Measurements from ENCODE around the gene ACSF2.
A peak's percentile ranks its signal among the peaks of the same experiment; 100 is the strongest.

The ACSF2 gene

DNA sequence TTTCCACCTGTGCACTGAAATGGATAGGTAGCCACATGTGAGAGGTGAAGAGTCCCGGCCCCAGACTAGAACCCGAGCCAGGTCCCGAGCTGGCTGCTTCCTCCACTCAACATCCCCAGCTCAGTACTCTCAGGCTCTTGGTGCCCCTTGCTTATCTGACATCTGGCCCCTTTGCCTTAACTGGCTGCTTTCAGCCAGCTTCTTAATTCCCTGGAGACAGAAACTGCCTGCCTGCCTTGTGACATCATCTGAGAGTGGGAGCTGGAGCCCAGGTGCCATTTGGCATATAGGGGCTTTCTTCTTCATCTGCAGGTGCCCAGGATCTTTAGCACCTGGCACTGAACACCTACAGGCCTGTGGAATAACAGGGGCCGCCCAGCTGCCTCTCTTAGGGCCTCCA is 33.7 kb downstream of the ACSF2 start:
- TF ChIP-seq, protein P1, sequence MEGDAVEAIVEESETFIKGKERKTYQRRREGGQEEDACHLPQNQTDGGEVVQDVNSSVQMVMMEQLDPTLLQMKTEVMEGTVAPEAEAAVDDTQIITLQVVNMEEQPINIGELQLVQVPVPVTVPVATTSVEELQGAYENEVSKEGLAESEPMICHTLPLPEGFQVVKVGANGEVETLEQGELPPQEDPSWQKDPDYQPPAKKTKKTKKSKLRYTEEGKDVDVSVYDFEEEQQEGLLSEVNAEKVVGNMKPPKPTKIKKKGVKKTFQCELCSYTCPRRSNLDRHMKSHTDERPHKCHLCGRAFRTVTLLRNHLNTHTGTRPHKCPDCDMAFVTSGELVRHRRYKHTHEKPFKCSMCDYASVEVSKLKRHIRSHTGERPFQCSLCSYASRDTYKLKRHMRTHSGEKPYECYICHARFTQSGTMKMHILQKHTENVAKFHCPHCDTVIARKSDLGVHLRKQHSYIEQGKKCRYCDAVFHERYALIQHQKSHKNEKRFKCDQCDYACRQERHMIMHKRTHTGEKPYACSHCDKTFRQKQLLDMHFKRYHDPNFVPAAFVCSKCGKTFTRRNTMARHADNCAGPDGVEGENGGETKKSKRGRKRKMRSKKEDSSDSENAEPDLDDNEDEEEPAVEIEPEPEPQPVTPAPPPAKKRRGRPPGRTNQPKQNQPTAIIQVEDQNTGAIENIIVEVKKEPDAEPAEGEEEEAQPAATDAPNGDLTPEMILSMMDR (IDR thresholded peaks at IDR 0.05; ENCODE audit: borderline replicate concordance, extremely low read depth, low read length, poor library complexity, severe bottlenecking), result no peak
- TF ChIP-seq EZH2 (IDR thresholded peaks at IDR 0.05; ENCODE audit: borderline replicate concordance, low read depth, low read length, severe bottlenecking), result no peak
- DNase-seq, result peak; percentile 12
- Histone ChIP-seq H3K4me3 (ENCODE audit: low read depth in 1 of 2, low read length in 2 of 2) (no peak overlapping the region), H3K79me2 (ENCODE audit: insufficient read depth, low read length) (no peaks in the 10 kb centered on the region), H3K36me3 (ENCODE audit: insufficient read depth, low read length) (peaks cover 8% of the 10 kb centered on the region; the same call in 1 of the 2 replicates), H3K4me2 (ENCODE audit: insufficient read depth, low read length) (no peak overlapping the region), H3K4me1 (ENCODE audit: insufficient read depth, low read length) (no peaks in the 10 kb centered on the region), H3K9me3 (ENCODE audit: insufficient read depth, low read length, severe bottlenecking) (no peaks in the 10 kb centered on the region), H3K27me3 (ENCODE audit: insufficient read depth, low read length, poor library complexity) (no peaks in the 10 kb centered on the region), H3K27ac (ENCODE audit: low read length) (no peak overlapping the region), H3K9ac (ENCODE audit: low read depth, low read length) (no peak overlapping the region), H2AFZ (ENCODE audit: low read depth, low read length) (no peak overlapping the region), H4K20me1 (ENCODE audit: insufficient read depth, low read length) (peaks cover 2% of the 10 kb centered on the region; the same call in 1 of the 2 replicates)
- ATAC-seq (ENCODE audit: insufficient read depth, low read depth), result no peak; the same call in 2 of the 3 replicates

DNA sequence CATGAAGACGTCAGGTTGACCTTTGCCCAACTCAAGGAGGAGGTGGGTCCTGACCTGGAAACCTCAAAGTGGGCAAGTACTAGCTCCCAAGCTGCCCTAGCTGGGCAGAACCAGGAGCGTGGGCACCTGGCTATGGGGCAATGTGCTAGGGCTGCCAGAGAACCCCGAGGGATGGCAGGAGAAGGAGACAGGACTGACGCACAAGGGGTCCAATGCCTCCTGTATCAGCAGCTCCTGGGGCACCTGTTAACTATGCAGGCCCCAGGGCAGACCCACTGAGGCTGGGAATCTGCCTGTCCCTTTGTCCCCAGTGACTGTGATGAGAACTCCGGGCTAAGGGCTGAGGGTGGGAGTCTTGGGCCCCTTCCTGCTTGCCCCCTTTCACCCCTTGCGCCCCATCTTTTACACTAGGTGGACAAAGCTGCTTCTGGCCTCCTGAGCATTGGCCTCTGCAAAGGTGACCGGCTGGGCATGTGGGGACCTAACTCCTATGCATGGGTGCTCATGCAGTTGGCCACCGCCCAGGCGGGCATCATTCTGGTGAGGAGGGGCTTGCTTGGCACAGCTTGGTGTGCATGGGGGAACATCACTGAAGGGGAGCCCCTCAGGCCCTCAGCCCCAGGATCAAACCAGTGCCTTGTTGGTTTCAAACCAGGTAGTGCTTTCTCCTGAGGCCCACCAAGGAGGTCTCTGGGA is 35.0 kb downstream of the ACSF2 start:
- Histone ChIP-seq H4K20me1 (ENCODE audit: insufficient read depth, low read length) (peaks cover 2% of the 10 kb centered on the region; the same call in 1 of the 2 replicates), H3K27me3 (ENCODE audit: insufficient read depth, low read length, poor library complexity) (no peaks in the 10 kb centered on the region), H3K4me3 (ENCODE audit: low read depth in 1 of 2, low read length in 2 of 2) (no peak overlapping the region), H3K27ac (ENCODE audit: low read length) (no peak overlapping the region), H3K9me3 (ENCODE audit: insufficient read depth, low read length, severe bottlenecking) (no peaks in the 10 kb centered on the region), H3K36me3 (ENCODE audit: insufficient read depth, low read length) (peaks cover under 1% of the 10 kb centered on the region; the same call in 1 of the 2 replicates), H3K4me1 (ENCODE audit: insufficient read depth, low read length) (no peaks in the 10 kb centered on the region), H3K4me2 (ENCODE audit: insufficient read depth, low read length) (no peak overlapping the region), H2AFZ (ENCODE audit: low read depth, low read length) (no peak overlapping the region), H3K9ac (ENCODE audit: low read depth, low read length) (no peak overlapping the region), H3K79me2 (ENCODE audit: insufficient read depth, low read length) (no peaks in the 10 kb centered on the region)
- ATAC-seq (ENCODE audit: insufficient read depth, low read depth) (no peak), DNase-seq (no peak)
- TF ChIP-seq, protein P1 (IDR thresholded peaks at IDR 0.05; ENCODE audit: borderline replicate concordance, extremely low read depth, low read length, poor library complexity, severe bottlenecking), result no peak
- TF ChIP-seq EZH2 (IDR thresholded peaks at IDR 0.05; ENCODE audit: borderline replicate concordance, low read depth, low read length, severe bottlenecking), result no peak

DNA sequence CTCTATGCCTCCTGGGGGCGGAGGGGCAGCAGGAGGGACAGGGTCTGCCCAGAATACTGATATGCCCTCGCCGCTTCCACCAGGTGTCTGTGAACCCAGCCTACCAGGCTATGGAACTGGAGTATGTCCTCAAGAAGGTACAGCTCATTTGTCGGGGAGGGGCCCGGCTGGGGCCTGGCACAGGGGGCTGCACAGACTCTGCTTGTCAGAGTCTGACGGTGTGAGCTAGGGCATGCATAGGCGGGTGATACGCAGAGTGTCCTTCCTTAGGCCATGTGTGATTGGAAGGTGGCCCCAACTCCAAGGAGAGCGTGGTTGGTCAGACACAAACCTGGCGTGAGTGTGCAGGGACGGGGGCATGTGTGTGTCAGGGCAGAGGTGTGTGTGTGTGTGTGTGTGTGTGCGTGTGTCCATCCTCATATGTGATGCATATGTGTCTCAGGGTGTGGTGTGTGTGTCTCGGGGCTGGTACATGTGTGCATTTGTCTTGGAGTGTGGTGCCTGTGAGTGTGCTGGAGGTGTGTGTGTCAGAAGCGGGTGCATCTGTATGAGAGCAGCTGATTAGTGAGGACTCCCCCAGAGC is 35.6 kb downstream of the ACSF2 start:
- Histone ChIP-seq H3K9me3 (ENCODE audit: insufficient read depth, low read length, severe bottlenecking) (no peaks in the 10 kb centered on the region), H3K79me2 (ENCODE audit: insufficient read depth, low read length) (no peaks in the 10 kb centered on the region), H2AFZ (ENCODE audit: low read depth, low read length) (no peak overlapping the region), H3K9ac (ENCODE audit: low read depth, low read length) (no peak overlapping the region), H3K4me3 (ENCODE audit: low read depth in 1 of 2, low read length in 2 of 2) (no peak overlapping the region), H3K27me3 (ENCODE audit: insufficient read depth, low read length, poor library complexity) (no peaks in the 10 kb centered on the region), H3K27ac (ENCODE audit: low read length) (no peak overlapping the region), H3K4me1 (ENCODE audit: insufficient read depth, low read length) (no peaks in the 10 kb centered on the region), H4K20me1 (ENCODE audit: insufficient read depth, low read length) (peaks cover 2% of the 10 kb centered on the region; the same call in 1 of the 2 replicates), H3K4me2 (ENCODE audit: insufficient read depth, low read length) (no peak overlapping the region), H3K36me3 (ENCODE audit: insufficient read depth, low read length) (no peaks in the 10 kb centered on the region; the same call in 1 of the 2 replicates)
- no peak; the same call in 2 of the 3 replicates for ATAC-seq (ENCODE audit: insufficient read depth, low read depth)
- no peak for TF ChIP-seq EZH2 (IDR thresholded peaks at IDR 0.05; ENCODE audit: borderline replicate concordance, low read depth, low read length, severe bottlenecking)
- TF ChIP-seq, protein P1 (IDR thresholded peaks at IDR 0.05; ENCODE audit: borderline replicate concordance, extremely low read depth, low read length, poor library complexity, severe bottlenecking), result no peak
- no peak for DNase-seq
